Measurements from ENCODE around the gene COPG1. TPM values are rescaled to one million over a fixed set of nuclear protein-coding genes. Genes with fewer than 3 reads are reported as not detected.

The COPG1 gene
- total RNA-seq, 4 donors from 2014 or later = 64.7 to 149 (median 116) TPM

- DNase-seq = no peak
- H3K4me3 ChIP-seq = no peak overlapping the region
- TF ChIP-seq POLR2A (IDR thresholded peaks at IDR 0.05) (no peak), POLR2AphosphoS5 (IDR thresholded peaks at IDR 0.05) (no peak), CTCF (IDR thresholded peaks at IDR 0.05) (no peak), EP300 (IDR thresholded peaks at IDR 0.05; ENCODE audit: low read depth) (no peak)
- peaks cover 8 to 20% (median 17%) of the 10 kb centered on the region in 4 donors for H3K4me1 ChIP-seq
- intact Hi-C loops (cut with DNase I; ENCODE audit: low total_unique reads) = loop anchor here (5.0 kb wide), 1 partner anchor 42 kb away; the partner anchor contains the start of gene HMCES
- H3K27me3 ChIP-seq = no peaks in the 10 kb centered on the region
- H3K27ac ChIP-seq = no peak overlapping the region
- in situ Hi-C loops (cut with MboI; ENCODE audit: low pct_ligation_motif_present in 1 of 4, low pct_unique_long_range_greater_than_20kb in 1 of 4, low sequenced_read_pairs in 3 of 4) = no loop called here
- H3K36me3 ChIP-seq = no peaks in the 10 kb centered on the region
- H3K9me3 ChIP-seq = no peaks in the 10 kb centered on the region
- WGBS, 2 donors (ENCODE audit: low coverage in 1 of 2) = 92% methylated on average over 15 of the region's 15 CpGs; no CpG with 5 or more reads in 1 of the 2 donors
Observed at GRCh38 chr3:129318921-129319320, 69.5 kb downstream of the COPG1 start.

- Histone ChIP-seq H3K4me1 (peaks cover 7 to 10% (median 8%) of the 10 kb centered on the region in 4 donors), H3K27ac (no peak overlapping the region), H3K4me3 (no peak overlapping the region), H3K9me3 (no peaks in the 10 kb centered on the region), H3K36me3 (no peaks in the 10 kb centered on the region), H3K27me3 (no peaks in the 10 kb centered on the region)
- 96% methylated on average over 8 of the region's 8 CpGs; no CpG with 5 or more reads in 1 of the 2 donors for WGBS, 2 donors (ENCODE audit: low coverage in 1 of 2)
- in situ Hi-C loops (cut with MboI; ENCODE audit: low pct_ligation_motif_present in 1 of 4, low pct_unique_long_range_greater_than_20kb in 1 of 4, low sequenced_read_pairs in 3 of 4) = no loop called here
- DNase-seq = no peak
- TF ChIP-seq CTCF (IDR thresholded peaks at IDR 0.05) (no peak), POLR2AphosphoS5 (IDR thresholded peaks at IDR 0.05) (no peak), POLR2A (IDR thresholded peaks at IDR 0.05) (no peak), EP300 (IDR thresholded peaks at IDR 0.05; ENCODE audit: low read depth) (no peak)
- intact Hi-C loops (cut with DNase I; ENCODE audit: low total_unique reads) = no loop called here
Observed at GRCh38 chr3:129320261-129320660, 70.9 kb downstream of the COPG1 start.

- TF ChIP-seq CTCF (IDR thresholded peaks at IDR 0.05) = no peak
- no peak for TF ChIP-seq POLR2A (IDR thresholded peaks at IDR 0.05)
- Histone ChIP-seq H3K4me3 (no peak overlapping the region), H3K9me3 (no peaks in the 10 kb centered on the region), H3K27ac (no peak overlapping the region), H3K36me3 (no peaks in the 10 kb centered on the region), H3K27me3 (no peaks in the 10 kb centered on the region), H3K4me1 (peaks cover 7 to 10% (median 8%) of the 10 kb centered on the region in 4 donors)
- WGBS, 2 donors (ENCODE audit: low coverage in 1 of 2) = 91 to 94% methylated on average over 7 of the region's 7 CpGs
- DNase-seq = no peak
- in situ Hi-C loops (cut with MboI; ENCODE audit: low pct_ligation_motif_present in 1 of 4, low pct_unique_long_range_greater_than_20kb in 1 of 4, low sequenced_read_pairs in 3 of 4) (no loop called here), intact Hi-C loops (cut with DNase I; ENCODE audit: low total_unique reads) (no loop called here)
Observed at GRCh38 chr3:129320825-129321487, 71.5 kb downstream of the COPG1 start.

- no peaks in the 10 kb centered on the region for H3K27me3 ChIP-seq
- DNase-seq = no peak
- no peaks in the 10 kb centered on the region for H3K36me3 ChIP-seq
- in situ Hi-C loops (cut with MboI; ENCODE audit: low pct_ligation_motif_present in 1 of 4, low pct_unique_long_range_greater_than_20kb in 1 of 4, low sequenced_read_pairs in 3 of 4) (no loop called here), intact Hi-C loops (cut with DNase I; ENCODE audit: low total_unique reads) (no loop called here)
- TF ChIP-seq POLR2AphosphoS5 (IDR thresholded peaks at IDR 0.05) (no peak), POLR2A (IDR thresholded peaks at IDR 0.05) (no peak), EP300 (IDR thresholded peaks at IDR 0.05; ENCODE audit: low read depth) (no peak), CTCF (IDR thresholded peaks at IDR 0.05) (no peak)
- 79 to 89% methylated on average over 2 to 9 of the region's 9 CpGs for WGBS, 2 donors (ENCODE audit: low coverage in 1 of 2)
- H3K9me3 ChIP-seq = no peaks in the 10 kb centered on the region
- H3K4me3 ChIP-seq = no peak overlapping the region
- H3K4me1 ChIP-seq = peaks cover 5 to 8% (median 6%) of the 10 kb centered on the region in 4 donors
- H3K27ac ChIP-seq = no peak overlapping the region
Observed at GRCh38 chr3:129321887-129322286, 72.5 kb downstream of the COPG1 start.
